SW480 (cell line): ENCODE measurements around the gene SERTM1.

Experiments
- DNase-seq: peaks from one replicate; pipeline ENCODE4 v3.0.0-alpha.2; 2016; ENCODE audit warnings: low spot score

SERTM1 gene

GRCh38 chr13:36710396-36710795 lies 36.6 kb downstream of the SERTM1 start:
- DNase-seq: no peak

- no peak for DNase-seq
Measured at GRCh38 chr13:36712290-36712689, 38.5 kb downstream of the SERTM1 start.

- no peak for DNase-seq
Measured at GRCh38 chr13:36712770-36713169, 39.0 kb downstream of the SERTM1 start.

GRCh38 chr13:36713887-36714286 lies 40.1 kb downstream of the SERTM1 start:
- no peak for DNase-seq

GRCh38 chr13:36715841-36716240 lies 42.0 kb downstream of the SERTM1 start:
- DNase-seq: no peak

GRCh38 chr13:36717017-36717416 lies 43.2 kb downstream of the SERTM1 start:
- no peak for DNase-seq

DNA sequence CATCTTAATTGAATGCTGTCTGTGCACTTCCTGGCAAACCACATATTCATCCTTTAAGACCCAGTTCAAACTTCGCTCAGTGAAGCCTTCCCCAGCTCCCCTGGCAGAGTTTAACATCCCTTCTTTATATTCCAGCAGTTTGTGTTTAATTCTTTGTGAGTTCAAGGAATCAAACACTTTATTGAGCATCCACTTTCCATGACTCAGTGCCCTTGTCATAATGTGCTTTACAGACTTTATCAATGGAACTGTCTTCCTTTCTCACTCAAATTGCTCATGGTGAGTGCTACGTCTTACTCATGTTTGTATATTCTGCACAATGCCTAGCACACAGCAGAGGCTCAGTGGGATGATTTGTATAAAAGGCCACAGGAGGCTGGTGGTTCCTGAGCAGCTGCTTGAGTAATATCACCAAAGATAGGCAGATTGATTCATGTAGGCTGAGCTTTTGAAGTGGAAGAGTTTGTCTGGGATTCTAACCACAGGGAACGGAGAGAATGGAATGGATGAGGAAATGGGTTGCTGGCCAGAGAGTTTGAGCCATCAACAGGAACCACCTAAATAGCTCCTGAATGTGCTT lies 44.2 kb downstream of the SERTM1 start:
- peak; percentile 36 for DNase-seq

GRCh38 chr13:36718686-36719085 lies 44.9 kb downstream of the SERTM1 start:
- peak; percentile 67 for DNase-seq

GRCh38 chr13:36724141-36724540 lies 50.3 kb downstream of the SERTM1 start:
- DNase-seq: no peak

GRCh38 chr13:36725936-36726335 lies 52.1 kb downstream of the SERTM1 start:
- DNase-seq: no peak

GRCh38 chr13:36728006-36728405 lies 54.2 kb downstream of the SERTM1 start:
- DNase-seq: no peak

- DNase-seq: peak; percentile 55
Measured at GRCh38 chr13:36736119-36736726, 62.4 kb downstream of the SERTM1 start.

- no peak for DNase-seq
Measured at GRCh38 chr13:36737524-36738083, 63.8 kb downstream of the SERTM1 start.

GRCh38 chr13:36745436-36745835 lies 71.6 kb downstream of the SERTM1 start:
- no peak for DNase-seq

DNA sequence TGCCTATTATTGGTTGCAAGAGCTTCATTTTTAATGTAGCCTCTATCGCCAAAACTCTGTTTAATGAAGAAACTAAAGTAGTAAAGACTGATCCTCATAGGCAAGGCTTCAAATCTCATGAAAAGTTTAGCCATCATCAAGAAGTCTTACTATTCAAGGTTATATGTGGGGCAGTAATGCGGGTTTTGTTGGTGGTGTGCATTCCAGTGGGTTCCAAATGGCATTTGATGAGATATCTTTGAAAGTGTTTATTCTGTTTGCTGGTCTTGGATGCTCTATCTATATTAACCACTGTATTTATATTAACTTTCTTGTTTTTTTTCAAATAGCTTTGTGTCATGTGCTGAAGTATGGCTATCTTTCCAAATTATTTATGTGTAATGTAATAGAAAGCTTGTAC lies 72.2 kb downstream of the SERTM1 start:
- DNase-seq: no peak
